GM23338 (cell line): Measurements from ENCODE around the gene ABCA7. TPM values are rescaled to one million over a fixed set of nuclear protein-coding genes. Genes with fewer than 3 reads are reported as not detected.

Source experiments
- ATAC-seq: fragments of 200-7000 bp; cut with Tn5 transposase; 3 replicates; pipeline ENCODE4 v1.9.1; 2020
- DNase-seq: peaks from one replicate; pipeline ENCODE4 v3.0.0-alpha.2; 2015; ENCODE audit warnings: low spot score
- H2AFZ ChIP-seq: fragments of 200-600 bp; sonication (generic); 2 replicates; pipeline ENCODE4 v1.8.0; 2016; ENCODE audit warnings: antibody characterized with exemption, mild to moderate bottlenecking, moderate library complexity
- H3F3A ChIP-seq: fragments of 200-600 bp; sonication (generic); replicated peaks from 2 replicates; pipeline ENCODE4 v1.8.0; 2017; ENCODE audit warnings: antibody characterized with exemption, mixed run types, low read depth
- H3K27ac ChIP-seq: fragments of 200-600 bp; sonication (generic); 2 replicates; pipeline ENCODE4 v1.6.1; 2016; ENCODE audit warnings: low read depth
- H3K27me3 ChIP-seq: fragments of 200-600 bp; sonication (generic); 2 replicates; pipeline ENCODE4 v1.8.0; 2016; ENCODE audit warnings: mild to moderate bottlenecking, mixed run types, moderate library complexity; ENCODE audit not compliant: insufficient read depth
- H3K36me3 ChIP-seq: fragments of 200-600 bp; sonication (generic); 2 replicates; pipeline ENCODE4 v1.8.0; 2016; ENCODE audit warnings: mild to moderate bottlenecking; ENCODE audit not compliant: insufficient read depth
- H3K4me1 ChIP-seq: fragments of 200-600 bp; sonication (generic); 2 replicates; pipeline ENCODE4 v1.8.0; 2016; ENCODE audit warnings: mild to moderate bottlenecking, moderate library complexity; ENCODE audit not compliant: insufficient read depth
- H3K4me2 ChIP-seq: fragments of 200-600 bp; sonication (generic); 2 replicates; pipeline ENCODE4 v1.7.1; 2017; ENCODE audit warnings: mixed run types
- H3K4me3 ChIP-seq: fragments of 200-600 bp; sonication (generic); 2 replicates; pipeline ENCODE4 v1.6.1; 2016; ENCODE audit warnings: mixed run types
- H3K79me2 ChIP-seq: fragments of 200-600 bp; sonication (generic); replicated peaks from 2 replicates; pipeline ENCODE4 v1.8.0; 2017; ENCODE audit warnings: mild to moderate bottlenecking; ENCODE audit not compliant: insufficient read depth
- H3K9me2 ChIP-seq: fragments of 200-600 bp; sonication (generic); 2 replicates; pipeline ENCODE4 v1.8.0; 2017; ENCODE audit not compliant: insufficient read depth
- H4K20me1 ChIP-seq: fragments of 200-600 bp; sonication (generic); replicated peaks from 2 replicates; pipeline ENCODE4 v1.8.0; 2017; ENCODE audit warnings: mild to moderate bottlenecking; ENCODE audit not compliant: insufficient read depth
- H3K27ac Mint-ChIP-seq: 2 replicates; pipeline ENCODE4 v1.8.0; 2020; ENCODE audit warnings: inconsistent platforms, mild to moderate bottlenecking, moderate library complexity, mixed read lengths
- H3K27me3 Mint-ChIP-seq: 3 replicates; pipeline ENCODE4 v1.8.0; 2022; ENCODE audit warnings: low read depth, mild to moderate bottlenecking, moderate library complexity, mixed read lengths, inconsistent platforms; ENCODE audit not compliant: insufficient read depth, poor library complexity
- H3K36me3 Mint-ChIP-seq: 3 replicates; pipeline ENCODE4 v1.8.0; 2021; ENCODE audit warnings: low read depth, mild to moderate bottlenecking, inconsistent platforms, moderate library complexity, mixed read lengths
- H3K4me1 Mint-ChIP-seq: 3 replicates; pipeline ENCODE4 v1.8.0; 2020; ENCODE audit warnings: mild to moderate bottlenecking, inconsistent platforms, mixed read lengths
- H3K4me3 Mint-ChIP-seq: 3 replicates; pipeline ENCODE4 v1.8.0; 2021; ENCODE audit warnings: moderate library complexity, mild to moderate bottlenecking, inconsistent platforms, mixed read lengths
- H3K9me3 Mint-ChIP-seq: 3 replicates; pipeline ENCODE4 v1.8.0; 2020; ENCODE audit warnings: moderate library complexity, mild to moderate bottlenecking, inconsistent platforms, mixed read lengths
- CREB1 ChIP-seq: fragments of 250-450 bp; sonication (Bioruptor Pico); IDR thresholded peaks from 2 replicates; pipeline ENCODE4 v1.5.0; 2020; ENCODE audit warnings: low read depth, mild to moderate bottlenecking, moderate library complexity
- ETS1 ChIP-seq: IDR thresholded peaks from 2 replicates; pipeline ENCODE4 v1.6.1; 2016; ENCODE audit warnings: antibody characterized with exemption
- EZH2phosphoT487 ChIP-seq: fragments of 200-600 bp; sonication (generic); IDR thresholded peaks from one replicate; pipeline ENCODE4 v1.8.1; 2018; ENCODE audit warnings: antibody characterized with exemption; ENCODE audit not compliant: unreplicated experiment
- NANOG ChIP-seq: IDR thresholded peaks from 2 replicates; pipeline ENCODE4 v1.6.1; 2016; ENCODE audit warnings: antibody characterized with exemption, borderline replicate concordance
- POLR2AphosphoS5 ChIP-seq: IDR thresholded peaks from 2 replicates; pipeline ENCODE4 v1.6.1; 2016; ENCODE audit warnings: antibody characterized with exemption, low read depth
- REST ChIP-seq: IDR thresholded peaks from one replicate; pipeline ENCODE4 v1.6.1; 2018; ENCODE audit warnings: antibody characterized with exemption; ENCODE audit not compliant: unreplicated experiment
- STAT1 ChIP-seq: IDR thresholded peaks from one replicate; pipeline ENCODE4 v1.6.1; 2016; ENCODE audit warnings: antibody characterized with exemption; ENCODE audit not compliant: unreplicated experiment
- ZNF331 ChIP-seq: fragments of 250-450 bp; sonication (Bioruptor Pico); IDR thresholded peaks from 2 replicates; pipeline ENCODE4 v1.5.0; 2020; ENCODE audit warnings: low read depth, mild to moderate bottlenecking, moderate library complexity
- ZNF462 ChIP-seq: fragments of 250-450 bp; sonication (Bioruptor Pico); IDR thresholded peaks from 2 replicates; pipeline ENCODE4 v1.5.0; 2020; ENCODE audit warnings: mild to moderate bottlenecking, moderate library complexity
- polyA plus RNA-seq: library from polyadenylated mRNA; unstranded; fragments of >200 nt; fragmentation: Nextera tagmentation; extraction: Ambion mirVana; gene quantifications from 2 replicates; pipeline ENCODE4 v1.2.1, GENCODE V29; 2016
- total RNA-seq: library from RNA; depleted of rRNA; stranded (reverse); fragments of >200 nt; shearing (Covaris generic); gene quantifications from 2 replicates; pipeline ENCODE4 v1.2.3, GENCODE V29; 2014

Gene ABCA7
- total and polyA plus RNA-seq, 2 experiments from 2014 or later: 22.2 to 27.4 TPM

GRCh38 chr19:1015061-1015781 is 24.7 kb upstream of the ABCA7 start (continued):
- no peak for TF ChIP-seq ZNF462 (CRISPR knock-in tag)

- Histone ChIP-seq H3K4me3 (0 out of 2 replicates have a peak overlapping the region, but pooled peaks have one; percentile 28), H3F3A (0 out of 2 replicates have a peak, but pooled peaks cover 7% of the 10 kb centered on the region), H3K4me1 (peaks cover 8% of the 10 kb centered on the region; the same call in 1 of the 2 replicates), H3K27me3 (no peaks in the 10 kb centered on the region), H3K4me2 (peak overlapping the region; percentile 64; the same call in 1 of the 2 replicates), H3K79me2 (peaks cover 72% of the 10 kb centered on the region), H2AFZ (no peak overlapping the region), H4K20me1 (peaks cover 24% of the 10 kb centered on the region), H3K27ac (peak overlapping the region; percentile 66; the same call in 1 of the 2 replicates), H3K9me2 (no peaks in the 10 kb centered on the region), H3K36me3 (no peaks in the 10 kb centered on the region)
- Mint-ChIP-seq H3K27me3 (peaks cover 6% of the 10 kb centered on the region), H3K4me3 (peak overlapping the region; percentile 43; the same call in 1 of the 3 replicates), H3K9me3 (no peaks in the 10 kb centered on the region), H3K27ac (peak overlapping the region; percentile 52; the same call in 1 of the 2 replicates), H3K4me1 (peaks cover 26% of the 10 kb centered on the region), H3K36me3 (peaks cover 3% of the 10 kb centered on the region; the same call in 2 of the 3 replicates)
- TF ChIP-seq ZNF331 (CRISPR knock-in tag) (no peak), STAT1 (no peak), ETS1 (no peak), EZH2phosphoT487 (no peak), POLR2AphosphoS5 (no peak), NANOG (no peak), REST (no peak), CREB1 (no peak)
- ATAC-seq (peak; percentile 33), DNase-seq (peak; percentile 65)
These were observed 23.9 kb upstream of the ABCA7 start for GRCh38 chr19:1015782-1016646.
